NB4 (cell line): ENCODE data around the gene SCN7A.

ENCODE experiments used
- CTCF ChIP-seq: IDR thresholded peaks from one replicate; pipeline ENCODE4 v1.5.1; 2012; ENCODE audit warnings: low read depth, low read length
- MYC ChIP-seq: IDR thresholded peaks from 2 replicates; pipeline ENCODE4 v1.6.1; 2011; ENCODE audit warnings: low read depth, low read length

DNA sequence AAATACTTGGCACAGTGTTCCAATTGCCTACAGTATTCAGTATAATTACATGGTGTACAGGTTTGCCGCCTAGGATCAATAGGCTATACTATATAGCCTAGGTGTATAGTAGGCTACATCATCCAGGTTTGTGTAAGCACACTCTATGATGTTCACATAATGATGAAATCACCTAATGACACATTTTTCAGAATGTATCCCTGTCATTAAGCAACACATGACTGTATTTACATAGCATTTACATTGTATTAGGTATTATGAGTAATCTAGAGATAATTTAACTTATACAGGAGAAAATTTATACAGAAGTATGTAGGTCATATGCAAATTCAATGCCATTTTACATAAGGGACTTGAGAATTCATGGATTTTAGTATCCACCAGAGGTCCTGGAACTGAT, 35.4 kb downstream of the SCN7A start:
- no peak for TF ChIP-seq MYC
- no peak for TF ChIP-seq CTCF
